Stimulated activated CD4-positive, alpha-beta T cell treated with anti-CD3 and anti-CD28 coated beads, Interleukin-4, amount 100 ng/mL, for 4 hours (primary cell): ENCODE data around the gene KIF20B.
"Not testable (repeated sequence)": the region's sequence is repeated elsewhere in the genome, so short reads cannot be mapped to it uniquely, and the experiment has no call there.

Experiments used
- DNase-seq, 2 experiments: peaks; one replicate each; pipeline ENCODE4 v3.0.0-alpha.2; 2020

The KIF20B gene

DNA sequence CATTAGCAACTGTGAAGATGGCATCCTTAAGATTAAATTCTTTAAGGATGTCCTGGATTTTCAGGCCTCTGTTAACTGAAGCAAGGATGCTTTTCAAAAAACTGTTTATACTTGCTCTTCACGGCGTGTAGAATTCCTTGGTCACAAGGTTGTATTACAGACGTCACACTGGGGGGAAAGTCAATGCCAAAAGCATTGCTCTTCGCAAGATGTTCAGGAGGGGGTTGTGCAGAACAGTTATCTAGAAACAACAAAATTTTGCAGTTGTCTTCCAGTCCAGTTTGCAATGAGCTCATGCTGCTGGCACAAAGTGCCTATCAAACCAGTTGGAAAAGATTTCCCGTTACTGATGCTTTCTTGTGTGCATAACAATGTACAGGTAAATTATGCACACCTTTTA, 8.2 kb upstream of the KIF20B start:
- no peak for DNase-seq

DNA sequence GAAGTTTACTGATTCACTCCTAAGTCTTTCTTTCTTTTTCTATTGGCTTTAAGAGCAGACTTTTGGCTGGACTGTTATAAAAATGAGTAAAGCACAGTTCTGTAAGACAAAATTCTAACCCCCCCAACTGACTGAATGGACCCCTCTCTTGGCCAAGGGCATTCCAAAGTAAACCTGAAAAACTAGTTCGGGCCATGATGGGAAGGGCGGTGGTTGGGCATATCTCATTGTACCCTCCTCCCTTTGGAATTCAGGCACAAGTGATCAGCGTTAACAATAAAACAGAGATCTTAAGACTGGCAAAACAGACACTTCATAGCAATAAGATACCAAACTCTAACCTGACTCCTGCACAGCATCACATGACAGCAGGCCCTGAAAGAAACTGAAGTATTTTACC, 6.1 kb upstream of the KIF20B start:
- DNase-seq, result no peak

DNA sequence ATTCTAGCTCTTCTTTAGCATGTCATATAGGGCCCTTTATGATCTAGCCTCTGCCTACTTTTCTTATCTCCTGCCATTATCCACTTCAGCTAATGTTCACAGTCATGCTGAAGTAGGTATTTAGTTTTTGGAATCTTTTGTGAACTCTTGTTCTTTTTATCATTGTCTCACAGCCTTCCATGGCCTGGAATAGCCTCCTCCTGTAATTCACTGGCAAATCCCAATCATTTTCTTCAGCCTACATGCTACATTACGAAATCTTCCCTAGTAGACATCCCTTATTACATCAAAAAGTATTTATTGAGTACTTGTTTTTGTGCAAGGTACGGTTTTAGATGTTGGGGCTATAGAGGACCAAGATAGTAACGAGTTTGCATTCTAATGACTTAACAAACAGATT, 3.4 kb upstream of the KIF20B start:
- no peak for DNase-seq

GRCh38 chr10:89699581-89700064, 1.8 kb upstream of the KIF20B start:
- DNase-seq, result no peak

DNA sequence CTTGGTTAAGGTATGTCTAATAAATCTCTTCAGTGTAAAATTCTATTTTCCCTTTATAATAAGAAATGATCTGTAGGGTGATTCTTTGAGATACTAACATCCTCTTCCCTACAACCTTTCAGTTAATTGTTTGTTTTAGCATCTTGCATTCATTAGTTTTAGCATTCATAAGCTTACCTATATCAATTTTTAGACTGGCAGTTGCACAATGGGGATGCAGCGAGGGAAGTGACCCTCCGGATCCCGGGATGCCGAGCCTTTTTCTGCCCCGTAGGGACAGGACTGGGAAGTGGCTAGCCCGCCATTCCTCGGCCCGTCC, 508 bp upstream of the KIF20B start:
- DNase-seq, result no peak

DNA sequence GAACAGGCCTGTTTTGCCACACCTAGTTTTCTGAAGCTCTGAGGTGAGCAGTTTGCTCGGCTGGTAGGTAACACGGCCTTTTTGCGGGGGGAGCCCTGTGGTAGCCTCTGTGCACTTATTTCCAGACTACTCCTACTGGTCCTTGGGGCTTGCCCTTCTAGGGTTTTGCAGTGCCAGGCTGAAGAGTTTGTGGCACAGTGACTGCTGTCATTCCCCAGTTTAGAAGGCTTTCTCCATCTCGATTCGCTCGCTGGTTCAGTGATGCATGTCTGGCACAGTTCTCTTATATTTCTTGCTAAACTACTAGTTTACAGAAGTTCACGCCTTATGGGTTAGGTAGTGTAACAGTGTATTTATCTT, 711 bp downstream of the KIF20B start:
- DNase-seq, result no peak

- DNase-seq, result no peak
These were observed 4.1 kb downstream of the KIF20B start for GRCh38 chr10:89705466-89705865.

DNA sequence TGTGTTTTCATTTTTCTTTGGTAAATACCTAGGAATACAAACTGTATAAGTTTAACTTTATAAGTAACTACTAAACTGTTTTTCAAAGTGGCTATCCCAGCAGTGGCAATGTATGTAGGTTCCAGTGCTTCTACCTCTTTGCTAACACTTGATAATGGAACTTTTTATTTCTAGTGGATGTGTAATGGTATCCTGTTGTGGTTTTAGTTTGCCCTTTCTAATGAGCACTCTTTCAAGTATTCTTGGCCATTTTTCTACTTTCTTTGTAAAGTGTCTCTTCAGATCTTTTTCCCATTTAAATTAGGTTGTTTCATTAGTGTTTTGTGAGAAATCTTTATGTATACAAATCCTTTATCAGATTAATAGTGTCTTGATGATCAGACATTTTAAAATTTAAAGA, 4.6 kb downstream of the KIF20B start:
- DNase-seq, result no peak

- DNase-seq, result no peak
These were observed 6.0 kb downstream of the KIF20B start for GRCh38 chr10:89707372-89707771.

GRCh38 chr10:89710753-89711152, 9.4 kb downstream of the KIF20B start:
- no peak for DNase-seq

- DNase-seq, result no peak
These were observed 33.2 kb downstream of the KIF20B start for GRCh38 chr10:89734616-89735015.

DNA sequence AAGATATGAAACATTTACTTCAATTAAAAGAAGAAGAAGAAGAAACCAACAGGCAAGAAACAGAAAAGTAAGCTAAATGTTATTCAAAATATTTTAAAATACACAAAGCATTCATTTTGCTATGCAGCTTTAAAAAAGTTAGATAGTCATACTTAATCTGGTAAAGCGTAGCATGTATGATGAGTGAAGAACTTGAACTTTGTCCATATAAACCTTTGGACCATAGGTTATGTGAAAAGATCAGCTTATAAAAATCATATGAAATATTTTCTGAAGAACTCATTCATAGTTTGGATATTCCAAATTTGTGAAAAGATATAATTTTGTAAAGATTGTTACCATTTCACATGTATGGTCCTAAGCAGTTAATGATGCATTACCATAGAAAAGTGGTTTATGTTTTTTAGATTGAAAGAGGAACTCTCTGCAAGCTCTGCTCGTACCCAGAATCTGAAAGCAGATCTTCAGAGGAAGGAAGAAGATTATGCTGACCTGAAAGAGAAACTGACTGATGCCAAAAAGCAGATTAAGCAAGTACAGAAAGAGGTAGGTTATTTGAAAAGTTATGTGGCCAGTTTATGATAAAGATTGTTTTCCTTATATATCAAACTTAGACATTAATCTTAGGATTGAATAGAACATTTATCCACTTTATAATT, 37.3 kb downstream of the KIF20B start:
- DNase-seq, result no peak

DNA sequence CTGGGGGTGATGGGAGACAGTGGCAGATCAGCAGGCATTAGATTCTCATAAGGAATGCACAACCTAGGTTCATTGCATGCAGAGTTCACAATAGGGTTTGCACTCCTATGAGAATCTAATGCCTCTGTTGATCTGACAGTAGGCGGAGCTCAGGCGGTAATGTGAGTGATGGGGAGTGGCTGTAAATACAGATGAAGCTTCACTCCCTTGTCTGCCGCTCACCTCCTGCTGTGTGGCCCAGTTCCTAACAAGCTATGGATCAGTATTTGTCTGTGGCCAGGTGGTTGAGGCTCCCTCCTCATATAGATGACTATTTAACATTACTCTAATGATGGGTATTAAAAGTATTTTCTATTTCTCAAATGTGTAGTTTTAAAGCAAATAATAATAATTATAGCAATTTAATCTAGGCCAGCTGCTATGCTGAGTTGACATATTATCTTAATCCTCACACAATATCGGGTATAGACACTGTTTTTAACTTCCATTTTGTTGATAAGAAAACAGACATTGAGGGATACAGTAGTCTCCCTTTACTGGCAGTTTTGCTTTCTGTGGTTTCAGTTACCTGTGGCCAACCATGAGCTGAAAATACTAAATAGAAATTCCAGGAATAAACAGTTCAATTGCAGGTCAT, 39.9 kb downstream of the KIF20B start:
- DNase-seq, result no peak

GRCh38 chr10:89744026-89744425, 42.6 kb downstream of the KIF20B start:
- no peak for DNase-seq

DNA sequence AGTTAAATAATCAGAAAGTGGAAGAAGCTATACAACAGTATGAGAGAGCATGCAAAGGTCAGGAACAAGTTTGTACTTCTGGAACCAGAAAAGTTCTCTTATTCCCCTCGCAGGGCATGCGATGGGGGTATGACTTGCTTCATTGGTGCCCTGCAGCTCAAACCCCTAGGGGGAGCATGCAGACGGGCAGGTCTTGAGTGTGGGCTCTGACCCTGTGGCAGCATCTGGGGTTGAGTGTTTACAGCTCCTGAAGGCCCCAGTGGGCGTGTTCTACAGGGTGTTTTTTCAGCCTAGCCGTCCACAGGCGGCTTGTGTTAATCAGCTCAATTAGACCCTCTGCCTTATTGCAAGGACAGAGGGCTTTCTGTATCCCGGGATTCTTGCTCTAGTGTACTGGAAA, 44.5 kb downstream of the KIF20B start:
- DNase-seq, result no peak

DNA sequence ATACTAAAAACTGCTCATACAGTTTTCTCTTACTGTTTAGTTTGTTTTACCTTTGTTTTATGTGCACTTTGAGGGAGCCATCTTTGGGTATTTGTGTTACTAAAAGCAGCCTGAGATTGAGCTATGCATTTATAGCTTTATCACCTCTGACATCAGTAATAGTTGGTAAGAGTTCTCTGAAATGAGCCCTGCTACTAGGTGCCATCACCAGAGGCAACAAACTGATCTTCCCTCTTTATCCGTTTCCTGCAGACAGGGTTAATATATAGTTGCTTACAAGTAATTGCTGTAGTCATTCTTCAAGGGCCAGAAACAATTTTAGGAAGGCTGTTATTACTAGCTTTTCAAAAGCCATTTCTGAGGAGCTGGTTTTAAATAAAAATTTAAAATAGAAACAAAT, 49.1 kb downstream of the KIF20B start:
- no peak for DNase-seq

GRCh38 chr10:89755374-89755773, 54.0 kb downstream of the KIF20B start:
- no peak for DNase-seq

GRCh38 chr10:89759531-89759930, 58.1 kb downstream of the KIF20B start:
- no peak for DNase-seq

DNA sequence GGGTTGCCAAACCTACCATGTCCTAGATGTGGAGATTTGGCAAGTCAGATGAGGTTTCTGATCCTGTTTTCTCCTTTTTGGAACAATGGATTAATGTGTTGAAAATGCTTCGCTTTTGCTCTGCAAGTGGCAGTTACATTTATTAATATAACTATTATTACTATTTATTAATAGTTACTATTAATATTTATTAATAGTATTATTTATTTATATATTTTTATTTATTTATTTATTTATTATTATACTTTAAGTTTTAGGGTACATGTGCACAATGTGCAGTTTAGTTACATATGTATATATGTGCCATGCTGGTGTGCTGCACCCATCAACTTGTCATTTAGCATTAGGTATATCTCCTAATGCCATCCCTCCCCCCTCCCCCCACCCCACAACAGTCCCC, 62.3 kb downstream of the KIF20B start:
- not testable (repeated sequence) for DNase-seq

DNA sequence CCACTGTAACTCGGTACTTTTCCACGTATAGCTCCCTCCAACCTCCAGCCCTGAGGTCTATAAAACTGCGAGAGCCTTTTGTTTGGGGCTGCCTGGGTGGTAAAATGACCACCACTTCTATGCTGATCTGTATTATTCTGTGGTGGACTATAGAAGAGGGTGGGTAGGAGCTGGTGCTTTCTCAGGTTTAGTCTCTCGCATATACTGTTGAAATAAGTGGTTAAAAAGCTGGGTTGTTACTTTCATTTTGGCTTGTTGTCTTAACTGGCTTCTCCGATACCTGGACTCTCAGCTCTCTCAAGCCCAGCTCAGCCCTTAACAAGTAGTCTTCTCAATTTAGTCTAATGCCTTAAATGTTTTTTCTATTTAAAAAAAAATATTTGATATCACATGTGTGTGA, 70.3 kb downstream of the KIF20B start:
- DNase-seq, result no peak

- DNase-seq, result no peak
These were observed 71.7 kb downstream of the KIF20B start for GRCh38 chr10:89773081-89773480.

- DNase-seq, result no peak
These were observed 75.3 kb downstream of the KIF20B start for GRCh38 chr10:89776665-89777064.

DNA sequence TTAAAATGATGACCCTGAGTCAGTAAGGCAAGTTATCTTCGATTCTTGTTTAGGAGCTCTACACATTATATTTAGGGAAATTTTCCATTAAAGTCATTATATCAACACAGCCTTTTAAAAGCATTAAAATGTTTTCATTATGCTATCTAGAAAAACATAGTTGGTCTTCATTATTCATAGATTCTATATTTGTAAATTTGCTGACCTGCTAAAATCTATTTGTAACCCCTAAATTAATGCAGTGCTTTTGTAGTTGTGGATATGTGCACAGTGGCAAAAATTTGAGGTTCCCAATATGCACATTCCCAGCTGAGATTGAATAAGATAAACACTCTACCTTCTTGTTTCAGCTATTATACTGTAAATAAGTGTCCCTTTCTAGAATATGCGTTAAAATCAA, 81.1 kb downstream of the KIF20B start:
- DNase-seq, result no peak

- no peak for DNase-seq
These were observed 82.0 kb downstream of the KIF20B start for GRCh38 chr10:89783406-89783805.

DNA sequence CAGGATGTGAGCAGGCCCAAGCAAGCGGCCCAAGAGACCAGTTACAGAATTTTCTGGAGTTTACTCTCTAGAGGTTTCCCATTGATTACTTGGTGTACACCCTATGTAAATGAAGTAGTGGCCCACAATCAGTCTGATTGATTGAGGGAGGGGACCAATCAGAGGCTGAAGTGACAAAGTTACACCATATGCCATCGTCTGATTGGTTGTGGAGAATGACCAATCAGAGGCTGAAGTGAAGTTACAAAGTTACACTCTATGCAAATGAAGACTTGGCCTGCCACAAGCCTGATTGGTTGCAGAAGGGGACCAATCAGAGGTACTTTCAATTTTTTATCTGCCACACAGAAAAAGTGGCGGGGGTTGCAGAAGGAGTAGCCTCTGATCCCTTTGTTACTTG, 83.7 kb downstream of the KIF20B start:
- no peak for DNase-seq
